A549 (cell line): ENCODE results near the gene MEF2B. TPM values are rescaled to one million over a fixed set of nuclear protein-coding genes. Genes with fewer than 3 reads are reported as not detected.
A peak's percentile ranks its signal among the peaks of the same experiment; 100 is the strongest.

Source experiments
- ATAC-seq, 2 experiments: fragments of 200-7000 bp in 1 of 2; fragments of >200 bp in 1 of 2; cut with Nextera tagmentation in 1 of 2; cut with Tn5 transposase in 1 of 2; 3 replicates each; pipeline versions ENCODE4 v1.8.0 to v1.9.1; 2018 to 2020; ENCODE audit warnings: mild to moderate bottlenecking in 1 of 2, moderate library complexity in 1 of 2
- CTCF ChIA-PET: fragments of 300-600 bp; sonication (Branson Sonifier 250); formaldehyde crosslinking; extraction: SDS; loops from one replicate; lab custom pipeline; 2021; ENCODE audit warnings: antibody characterized with exemption, inconsistent platforms; lab: Yijun Ruan, JAX
- POLR2A ChIA-PET: fragments of 350-600 bp; formaldehyde crosslinking; extraction: SDS; loops from one replicate; lab custom pipeline; 2021; ENCODE audit warnings: antibody characterized with exemption, inconsistent platforms; lab: Yijun Ruan, JAX
- DNase-seq, 2 experiments: peaks; one replicate each; pipeline versions ENCODE4 v3.0.0 to v3.0.0-alpha.2; 2011 to 2016; ENCODE audit warnings: low read depth in 1 of 2, low spot score in 1 of 2
- FAIRE-seq: peaks from 2 replicates; lab custom pipeline; 2011; peaks lifted over from hg19 to GRCh38; lab: Jason Lieb, UNC
- H3K27ac ChIP-seq, 2 experiments: fragments of >200 bp; sonication (Bioruptor Twin); formaldehyde crosslinking; 3 replicates each; pipeline ENCODE4 v1.5.1; 2016 to 2017
- H3K4me1 ChIP-seq: fragments of >200 bp; sonication (Bioruptor Twin); formaldehyde crosslinking; 3 replicates; pipeline ENCODE4 v1.6.1; 2016
- H3K4me2 ChIP-seq: fragments of >200 bp; sonication (Bioruptor Twin); formaldehyde crosslinking; 3 replicates; pipeline ENCODE4 v1.6.1; 2016
- H3K4me3 ChIP-seq: fragments of >200 bp; sonication (Bioruptor Twin); formaldehyde crosslinking; 3 replicates; pipeline ENCODE4 v1.5.1; 2016
- H3K9me3 ChIP-seq: fragments of >200 bp; sonication (Bioruptor Twin); formaldehyde crosslinking; 3 replicates; pipeline ENCODE4 v1.6.1; 2016
- BHLHE40 ChIP-seq: IDR thresholded peaks from 2 replicates; pipeline ENCODE4 v1.6.1; 2012; ENCODE audit warnings: low read depth, low read length, inconsistent platforms
- CBX8 ChIP-seq: fragments of 200-600 bp; sonication (generic); IDR thresholded peaks from 2 replicates; pipeline ENCODE4 v1.6.1; 2016
- EHF ChIP-seq: fragments of 250-450 bp; sonication (Bioruptor Pico); IDR thresholded peaks from 2 replicates; pipeline ENCODE4 v1.5.0; 2020; ENCODE audit warnings: mild to moderate bottlenecking
- FOSB ChIP-seq: fragments of 250-450 bp; sonication (Bioruptor Pico); IDR thresholded peaks from 2 replicates; pipeline ENCODE4 v1.5.0; 2020; ENCODE audit warnings: mild to moderate bottlenecking, moderate library complexity
- GATA3 ChIP-seq: IDR thresholded peaks from 2 replicates; pipeline ENCODE4 v1.6.1; 2012; ENCODE audit warnings: borderline replicate concordance
- HDAC2 ChIP-seq: fragments of 200-600 bp; sonication (generic); IDR thresholded peaks from 2 replicates; pipeline ENCODE4 v1.6.1; 2016
- HOXB13 ChIP-seq: fragments of 250-450 bp; sonication (Bioruptor Pico); IDR thresholded peaks from 2 replicates; pipeline ENCODE4 v1.5.0; 2020; ENCODE audit warnings: low read depth, mild to moderate bottlenecking, moderate library complexity
- JUN ChIP-seq, 2 experiments: fragments of >200 bp; sonication (Bioruptor Twin); formaldehyde crosslinking; IDR thresholded peaks; 2 replicates in 1 of 2; 3 replicates in 1 of 2; pipeline ENCODE4 v1.6.1; 2016 to 2017
- PHF8 ChIP-seq: fragments of 200-600 bp; sonication (generic); IDR thresholded peaks from 2 replicates; pipeline ENCODE4 v1.6.1; 2016; ENCODE audit warnings: low read depth, mild to moderate bottlenecking, antibody characterized with exemption, moderate library complexity, borderline replicate concordance
- POLR2A ChIP-seq: IDR thresholded peaks from 2 replicates; pipeline ENCODE4 v1.6.1; 2012; ENCODE audit warnings: mild to moderate bottlenecking, low read length
- RFX5 ChIP-seq: fragments of 450-650 bp; IDR thresholded peaks from 2 replicates; pipeline ENCODE4 v1.7.1; 2014; ENCODE audit warnings: antibody characterized with exemption, mild to moderate bottlenecking, moderate library complexity
- TFCP2L1 ChIP-seq: fragments of 250-450 bp; sonication (Bioruptor Pico); IDR thresholded peaks from 2 replicates; pipeline ENCODE4 v1.5.0; 2021; ENCODE audit warnings: mild to moderate bottlenecking
- ZC3H11A ChIP-seq: fragments of 450-650 bp; IDR thresholded peaks from 2 replicates; pipeline ENCODE4 v1.6.1; 2014; ENCODE audit warnings: antibody characterized with exemption, mild to moderate bottlenecking
- ZFP36 ChIP-seq: fragments of 450-650 bp; IDR thresholded peaks from 2 replicates; pipeline ENCODE4 v1.6.1; 2014; ENCODE audit warnings: borderline replicate concordance; ENCODE audit not compliant: partially characterized antibody
- ZNF302 ChIP-seq: fragments of 250-450 bp; sonication (Bioruptor Pico); IDR thresholded peaks from 2 replicates; pipeline ENCODE4 v1.9.0; 2021; ENCODE audit warnings: inconsistent platforms, mild to moderate bottlenecking, moderate library complexity
- WGBS: methylation state at CpG from one replicate; pipeline ENCODE4 v1.1.6; 2017; ENCODE audit errors: missing lambda C conversion rate; 5-methylcytosine and 5-hydroxymethylcytosine counted together
- polyA plus RNA-seq, 4 experiments: library from polyadenylated mRNA; depleted of rRNA in 3 of 4; stranded (reverse); fragments of >200 nt; fragmentation: RNase III in 1 of 4; extraction: RNeasy Plus Mini Kit Qiagen cat#74134 plus additional on column Dnase treatment in 1 of 4; gene quantifications; 2 replicates in 3 of 4; 3 replicates in 1 of 4; pipeline ENCODE4 v1.2.3, GENCODE V29; 2011 to 2017
- TF ChIP-seq, protein P1 (sequence below): fragments of >200 bp; sonication (Bioruptor Twin); formaldehyde crosslinking; IDR thresholded peaks from 3 replicates; pipeline ENCODE4 v1.6.1; 2016
- TF ChIP-seq, protein P2 (sequence below): fragments of >200 bp; sonication (Bioruptor Twin); formaldehyde crosslinking; IDR thresholded peaks from 2 replicates; pipeline ENCODE4 v1.6.1; 2016
- TF ChIP-seq, protein P3 (sequence below): fragments of 200-600 bp; sonication (generic); IDR thresholded peaks from 2 replicates; pipeline ENCODE4 v1.6.1; 2016; ENCODE audit warnings: antibody characterized with exemption, mild to moderate bottlenecking, moderate library complexity
- TF ChIP-seq, protein P4 (sequence below): fragments of >200 bp; sonication (Bioruptor Twin); formaldehyde crosslinking; IDR thresholded peaks from 3 replicates; pipeline ENCODE4 v1.5.1; 2016
- TF ChIP-seq, protein P5 (sequence below): IDR thresholded peaks from 2 replicates; pipeline ENCODE4 v1.6.1; 2012
- TF ChIP-seq, protein P6 (sequence below): fragments of 250-450 bp; sonication (Bioruptor Pico); IDR thresholded peaks from 2 replicates; pipeline ENCODE4 v1.5.0; 2021; ENCODE audit warnings: mild to moderate bottlenecking, moderate library complexity, borderline replicate concordance

MEF2B gene
- polyA plus RNA-seq, 2 of the 4 experiments (the other 2 are of a cell fraction), result 0.10 to 0.13 TPM

DNA sequence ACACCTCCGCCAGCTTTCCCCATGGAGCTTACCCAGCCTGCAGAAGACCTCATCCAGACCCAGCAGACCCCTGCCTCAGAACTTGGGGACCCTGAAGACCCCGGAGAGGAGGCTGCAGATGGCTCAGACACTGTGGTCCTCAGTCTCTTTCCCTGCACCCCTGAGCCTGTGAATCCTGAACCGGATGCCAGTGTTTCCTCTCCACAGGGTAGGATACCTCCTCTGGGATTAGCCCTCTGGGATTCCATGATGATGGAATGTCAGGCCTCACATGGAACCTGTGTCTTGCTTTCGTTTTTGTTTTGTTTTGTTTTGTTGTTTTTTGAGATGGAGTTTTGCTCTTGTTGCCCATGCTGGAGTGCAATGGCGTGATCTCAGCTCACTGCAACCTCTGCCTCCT lies 23.9 kb upstream of the MEF2B start (continued):
- TF ChIP-seq, protein P1, sequence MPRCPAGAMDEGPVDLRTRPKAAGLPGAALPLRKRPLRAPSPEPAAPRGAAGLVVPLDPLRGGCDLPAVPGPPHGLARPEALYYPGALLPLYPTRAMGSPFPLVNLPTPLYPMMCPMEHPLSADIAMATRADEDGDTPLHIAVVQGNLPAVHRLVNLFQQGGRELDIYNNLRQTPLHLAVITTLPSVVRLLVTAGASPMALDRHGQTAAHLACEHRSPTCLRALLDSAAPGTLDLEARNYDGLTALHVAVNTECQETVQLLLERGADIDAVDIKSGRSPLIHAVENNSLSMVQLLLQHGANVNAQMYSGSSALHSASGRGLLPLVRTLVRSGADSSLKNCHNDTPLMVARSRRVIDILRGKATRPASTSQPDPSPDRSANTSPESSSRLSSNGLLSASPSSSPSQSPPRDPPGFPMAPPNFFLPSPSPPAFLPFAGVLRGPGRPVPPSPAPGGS, result no peak
- TF ChIP-seq, protein P2, sequence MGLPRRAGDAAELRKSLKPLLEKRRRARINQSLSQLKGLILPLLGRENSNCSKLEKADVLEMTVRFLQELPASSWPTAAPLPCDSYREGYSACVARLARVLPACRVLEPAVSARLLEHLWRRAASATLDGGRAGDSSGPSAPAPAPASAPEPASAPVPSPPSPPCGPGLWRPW, result no peak
- TF ChIP-seq HOXB13 (no peak), RFX5 (no peak)

DNA sequence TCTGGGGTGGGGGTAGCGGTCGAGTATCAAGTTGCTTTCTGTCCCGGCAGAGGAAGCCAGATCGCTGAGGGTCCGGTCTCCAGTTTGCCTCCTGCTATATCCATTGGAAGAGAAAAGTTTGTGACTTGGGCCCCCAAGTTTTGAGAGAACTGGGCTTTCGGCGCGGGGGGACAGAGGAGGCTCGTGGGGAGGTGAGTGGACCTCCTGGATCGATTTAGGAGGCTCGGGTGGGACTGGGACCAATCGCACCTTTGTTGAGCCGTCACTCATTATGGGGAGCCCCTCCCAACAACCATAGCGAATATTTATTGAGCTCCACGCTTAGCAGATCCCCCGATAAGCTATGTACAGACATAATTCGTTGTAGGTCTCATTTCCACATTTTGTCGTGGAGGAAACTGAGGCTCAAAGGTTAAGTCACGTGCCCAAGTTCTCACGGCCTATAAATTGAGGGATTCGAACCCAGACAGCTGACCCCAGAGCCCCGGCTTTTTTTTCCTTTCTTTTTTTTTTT lies 22.9 kb upstream of the MEF2B start:
- peaks cover 18% of the 10 kb centered on the region; the same call in 2 of the 3 replicates for H3K4me1 ChIP-seq
- WGBS, result 1% methylated on average over 11 of the region's 22 CpGs
- DNase-seq (no peak), FAIRE-seq (no peak), ATAC-seq (peak; percentile 9 to 12; a peak in 4 of 6 replicates)
- CTCF ChIA-PET, result interaction anchor here (0.5 to 0.9 kb wide), 4 partner anchors 15 to 298 kb away, joined by 3 read pairs; no protein-coding TSS in a partner anchor
- no peaks in the 10 kb centered on the region for H3K9me3 ChIP-seq
- H3K4me2 ChIP-seq, result peak overlapping the region; percentile 70
- H3K4me3 ChIP-seq, result peak overlapping the region; percentile 82
- POLR2A ChIA-PET, result interaction anchor here (0.7 to 2.8 kb wide), 2 partner anchors 10 to 16 kb away, joined by 3 to 19 read pairs; partner anchors contain the start of gene NR2C2AP
- TF ChIP-seq ZFP36 (no peak), FOSB (CRISPR knock-in tag) (no peak), ZC3H11A (no peak), CBX8 (no peak), POLR2A (0 out of 2 replicates have a peak, but pooled peaks have one; percentile 25), HDAC2 (no peak), ZNF302 (CRISPR knock-in tag) (no peak)
- TF ChIP-seq, protein P1, result no peak
- H3K27ac ChIP-seq, result peak overlapping the region; percentile 91 to 94

DNA sequence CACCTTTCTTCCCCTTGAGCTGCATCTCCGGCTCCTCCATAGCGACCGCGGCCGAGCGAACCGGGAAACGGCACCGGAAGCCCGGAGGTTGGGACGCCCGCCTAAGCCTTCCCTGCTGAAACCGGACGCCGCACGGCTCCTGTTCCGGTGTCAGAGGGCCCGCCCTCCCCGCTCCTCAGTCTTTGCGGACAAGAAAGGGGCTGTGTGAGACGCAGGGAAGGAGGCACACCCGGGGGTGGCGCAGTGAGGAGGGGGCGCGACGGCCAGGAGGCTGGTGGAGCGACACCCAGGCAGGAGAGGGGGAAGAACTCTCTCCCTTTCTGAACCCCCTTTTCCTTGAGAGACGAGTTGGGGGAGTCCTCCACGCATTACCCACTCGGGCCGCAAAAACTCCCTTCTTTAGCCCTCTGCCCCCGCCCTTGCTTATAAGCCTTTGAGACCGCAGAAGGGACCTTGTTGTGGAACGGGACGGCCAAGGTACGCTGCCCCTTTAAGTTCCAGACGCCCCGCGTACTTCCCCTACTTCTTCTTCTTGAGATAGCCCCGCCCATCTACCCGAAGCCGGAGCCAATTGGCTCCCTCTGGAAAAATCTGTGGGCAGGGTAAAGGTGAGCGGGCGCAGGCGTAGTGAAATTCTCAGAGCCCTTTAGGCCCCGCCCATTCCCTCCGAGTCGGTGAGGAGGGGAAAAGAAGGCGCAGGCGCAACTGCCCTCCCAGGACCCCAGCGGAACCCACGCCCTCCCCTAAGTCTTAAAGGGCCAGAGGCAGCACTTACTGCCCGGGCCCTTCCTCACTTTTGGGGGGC lies 22.2 kb upstream of the MEF2B start, which contains the start of the genes BORCS8 and RFXANK:
TSS of gene BORCS8 (minus strand) at position 75 of the 805 bp plus-strand sequence. CDS start at position 40, 35 bp downstream.
TSS of gene RFXANK (plus strand) at position 181 of the 805 bp plus-strand sequence. CDS start 1,689 bp downstream, outside the sequence.
- FAIRE-seq (no peak), DNase-seq (peak; percentile 82 to 96), ATAC-seq (peak; percentile 94 to 97)
- 2% methylated on average over 13 of the region's 53 CpGs for WGBS
- POLR2A ChIA-PET, result interaction anchor here (0.7 to 2.8 kb wide), 2 partner anchors 11 to 672 kb away, joined by 3 to 19 read pairs; partner anchors contain the start of gene NR2C2AP
- Histone ChIP-seq H3K9me3 (no peaks in the 10 kb centered on the region), H3K4me2 (peak within 1 kb of the TSS; percentile 82), H3K27ac (peak within 1 kb of the TSS; percentile 96 to 98), H3K4me1 (peaks cover 18% of the 10 kb centered on the region; the same call in 2 of the 3 replicates), H3K4me3 (peak within 1 kb of the TSS; percentile 82)
- CTCF ChIA-PET, result interaction anchor here (0.5 to 3.2 kb wide), 4 partner anchors 13 to 299 kb away, joined by 3 to 22 read pairs (median 4); no protein-coding TSS in a partner anchor
- TF ChIP-seq PHF8, result peak; percentile 63; the same call in 1 of the 2 replicates
- TF ChIP-seq, protein P3, sequence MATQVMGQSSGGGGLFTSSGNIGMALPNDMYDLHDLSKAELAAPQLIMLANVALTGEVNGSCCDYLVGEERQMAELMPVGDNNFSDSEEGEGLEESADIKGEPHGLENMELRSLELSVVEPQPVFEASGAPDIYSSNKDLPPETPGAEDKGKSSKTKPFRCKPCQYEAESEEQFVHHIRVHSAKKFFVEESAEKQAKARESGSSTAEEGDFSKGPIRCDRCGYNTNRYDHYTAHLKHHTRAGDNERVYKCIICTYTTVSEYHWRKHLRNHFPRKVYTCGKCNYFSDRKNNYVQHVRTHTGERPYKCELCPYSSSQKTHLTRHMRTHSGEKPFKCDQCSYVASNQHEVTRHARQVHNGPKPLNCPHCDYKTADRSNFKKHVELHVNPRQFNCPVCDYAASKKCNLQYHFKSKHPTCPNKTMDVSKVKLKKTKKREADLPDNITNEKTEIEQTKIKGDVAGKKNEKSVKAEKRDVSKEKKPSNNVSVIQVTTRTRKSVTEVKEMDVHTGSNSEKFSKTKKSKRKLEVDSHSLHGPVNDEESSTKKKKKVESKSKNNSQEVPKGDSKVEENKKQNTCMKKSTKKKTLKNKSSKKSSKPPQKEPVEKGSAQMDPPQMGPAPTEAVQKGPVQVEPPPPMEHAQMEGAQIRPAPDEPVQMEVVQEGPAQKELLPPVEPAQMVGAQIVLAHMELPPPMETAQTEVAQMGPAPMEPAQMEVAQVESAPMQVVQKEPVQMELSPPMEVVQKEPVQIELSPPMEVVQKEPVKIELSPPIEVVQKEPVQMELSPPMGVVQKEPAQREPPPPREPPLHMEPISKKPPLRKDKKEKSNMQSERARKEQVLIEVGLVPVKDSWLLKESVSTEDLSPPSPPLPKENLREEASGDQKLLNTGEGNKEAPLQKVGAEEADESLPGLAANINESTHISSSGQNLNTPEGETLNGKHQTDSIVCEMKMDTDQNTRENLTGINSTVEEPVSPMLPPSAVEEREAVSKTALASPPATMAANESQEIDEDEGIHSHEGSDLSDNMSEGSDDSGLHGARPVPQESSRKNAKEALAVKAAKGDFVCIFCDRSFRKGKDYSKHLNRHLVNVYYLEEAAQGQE, result no peak
- peak in 1 of 2 experiments; percentile 73; a peak in 3 of 5 replicates for TF ChIP-seq JUN (IDR thresholded peaks at IDR 0.05)
- TF ChIP-seq, protein P4, sequence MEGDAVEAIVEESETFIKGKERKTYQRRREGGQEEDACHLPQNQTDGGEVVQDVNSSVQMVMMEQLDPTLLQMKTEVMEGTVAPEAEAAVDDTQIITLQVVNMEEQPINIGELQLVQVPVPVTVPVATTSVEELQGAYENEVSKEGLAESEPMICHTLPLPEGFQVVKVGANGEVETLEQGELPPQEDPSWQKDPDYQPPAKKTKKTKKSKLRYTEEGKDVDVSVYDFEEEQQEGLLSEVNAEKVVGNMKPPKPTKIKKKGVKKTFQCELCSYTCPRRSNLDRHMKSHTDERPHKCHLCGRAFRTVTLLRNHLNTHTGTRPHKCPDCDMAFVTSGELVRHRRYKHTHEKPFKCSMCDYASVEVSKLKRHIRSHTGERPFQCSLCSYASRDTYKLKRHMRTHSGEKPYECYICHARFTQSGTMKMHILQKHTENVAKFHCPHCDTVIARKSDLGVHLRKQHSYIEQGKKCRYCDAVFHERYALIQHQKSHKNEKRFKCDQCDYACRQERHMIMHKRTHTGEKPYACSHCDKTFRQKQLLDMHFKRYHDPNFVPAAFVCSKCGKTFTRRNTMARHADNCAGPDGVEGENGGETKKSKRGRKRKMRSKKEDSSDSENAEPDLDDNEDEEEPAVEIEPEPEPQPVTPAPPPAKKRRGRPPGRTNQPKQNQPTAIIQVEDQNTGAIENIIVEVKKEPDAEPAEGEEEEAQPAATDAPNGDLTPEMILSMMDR, result no peak
- no peak for TF ChIP-seq TFCP2L1 (CRISPR knock-in tag)
- TF ChIP-seq EHF (CRISPR knock-in tag), result no peak
- no peak for TF ChIP-seq GATA3
- TF ChIP-seq, protein P5, sequence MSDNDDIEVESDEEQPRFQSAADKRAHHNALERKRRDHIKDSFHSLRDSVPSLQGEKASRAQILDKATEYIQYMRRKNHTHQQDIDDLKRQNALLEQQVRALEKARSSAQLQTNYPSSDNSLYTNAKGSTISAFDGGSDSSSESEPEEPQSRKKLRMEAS, result peak; percentile 77
- TF ChIP-seq, protein P6, sequence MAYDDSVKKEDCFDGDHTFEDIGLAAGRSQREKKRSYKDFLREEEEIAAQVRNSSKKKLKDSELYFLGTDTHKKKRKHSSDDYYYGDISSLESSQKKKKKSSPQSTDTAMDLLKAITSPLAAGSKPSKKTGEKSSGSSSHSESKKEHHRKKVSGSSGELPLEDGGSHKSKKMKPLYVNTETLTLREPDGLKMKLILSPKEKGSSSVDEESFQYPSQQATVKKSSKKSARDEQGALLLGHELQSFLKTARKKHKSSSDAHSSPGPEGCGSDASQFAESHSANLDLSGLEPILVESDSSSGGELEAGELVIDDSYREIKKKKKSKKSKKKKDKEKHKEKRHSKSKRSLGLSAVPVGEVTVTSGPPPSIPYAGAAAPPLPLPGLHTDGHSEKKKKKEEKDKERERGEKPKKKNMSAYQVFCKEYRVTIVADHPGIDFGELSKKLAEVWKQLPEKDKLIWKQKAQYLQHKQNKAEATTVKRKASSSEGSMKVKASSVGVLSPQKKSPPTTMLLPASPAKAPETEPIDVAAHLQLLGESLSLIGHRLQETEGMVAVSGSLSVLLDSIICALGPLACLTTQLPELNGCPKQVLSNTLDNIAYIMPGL (CRISPR knock-in tag), result 0 out of 2 replicates have a peak, but pooled peaks have one; percentile 68
- no peak for TF ChIP-seq BHLHE40
